UCSD-AML1 (cell line): ENCODE data around the gene B3GALT4.
"Not testable (repeated sequence)": the region's sequence is repeated elsewhere in the genome, so short reads cannot be mapped to it uniquely, and the experiment has no call there.

ENCODE experiments used
- DNase-seq: peaks from one replicate; lab custom pipeline; 2025; ENCODE audit not compliant: unreplicated experiment; lab: John Stamatoyannopoulos, UW

B3GALT4 gene, protein sequence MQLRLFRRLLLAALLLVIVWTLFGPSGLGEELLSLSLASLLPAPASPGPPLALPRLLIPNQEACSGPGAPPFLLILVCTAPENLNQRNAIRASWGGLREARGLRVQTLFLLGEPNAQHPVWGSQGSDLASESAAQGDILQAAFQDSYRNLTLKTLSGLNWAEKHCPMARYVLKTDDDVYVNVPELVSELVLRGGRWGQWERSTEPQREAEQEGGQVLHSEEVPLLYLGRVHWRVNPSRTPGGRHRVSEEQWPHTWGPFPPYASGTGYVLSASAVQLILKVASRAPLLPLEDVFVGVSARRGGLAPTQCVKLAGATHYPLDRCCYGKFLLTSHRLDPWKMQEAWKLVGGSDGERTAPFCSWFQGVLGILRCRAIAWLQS

DNA sequence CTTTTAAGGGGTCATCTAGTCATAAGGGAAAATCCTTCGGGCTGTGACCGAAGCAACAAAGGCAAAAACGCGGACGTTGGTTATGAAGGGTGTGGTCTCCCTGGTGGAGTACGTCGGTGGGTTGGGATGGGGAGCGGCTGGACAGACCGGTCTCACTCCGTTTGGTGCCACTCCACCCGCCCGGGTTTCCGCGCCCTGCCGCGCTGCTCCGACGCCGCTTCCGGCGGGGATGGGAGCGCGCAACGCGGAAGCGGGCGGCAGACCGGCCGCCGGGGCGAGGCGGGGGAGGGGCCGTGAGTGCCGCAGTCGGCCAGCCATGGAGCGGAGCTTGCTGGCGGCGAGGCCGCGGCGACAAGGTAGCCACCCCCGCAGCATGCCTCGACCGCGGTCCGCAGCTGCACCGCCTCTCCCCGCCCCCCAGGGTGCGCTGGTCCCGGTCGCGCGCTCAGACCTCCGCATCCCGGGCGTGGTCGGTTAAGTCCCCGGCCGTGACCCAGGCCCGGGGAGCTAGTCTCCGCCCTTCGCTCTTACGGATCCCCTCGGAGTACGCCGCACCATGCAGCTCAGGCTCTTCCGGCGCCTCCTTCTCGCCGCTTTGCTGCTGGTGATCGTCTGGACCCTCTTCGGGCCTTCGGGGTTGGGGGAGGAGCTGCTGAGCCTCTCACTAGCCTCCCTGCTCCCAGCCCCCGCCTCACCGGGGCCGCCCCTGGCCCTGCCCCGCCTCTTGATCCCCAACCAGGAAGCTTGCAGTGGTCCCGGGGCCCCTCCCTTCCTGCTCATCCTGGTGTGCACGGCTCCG is at the start of gene B3GALT4:
TSS of gene B3GALT4 (plus strand) at position 260 of the 799 bp plus-strand sequence. CDS start at position 557, 297 bp downstream.
- DNase-seq, result peak; percentile 86

DNA sequence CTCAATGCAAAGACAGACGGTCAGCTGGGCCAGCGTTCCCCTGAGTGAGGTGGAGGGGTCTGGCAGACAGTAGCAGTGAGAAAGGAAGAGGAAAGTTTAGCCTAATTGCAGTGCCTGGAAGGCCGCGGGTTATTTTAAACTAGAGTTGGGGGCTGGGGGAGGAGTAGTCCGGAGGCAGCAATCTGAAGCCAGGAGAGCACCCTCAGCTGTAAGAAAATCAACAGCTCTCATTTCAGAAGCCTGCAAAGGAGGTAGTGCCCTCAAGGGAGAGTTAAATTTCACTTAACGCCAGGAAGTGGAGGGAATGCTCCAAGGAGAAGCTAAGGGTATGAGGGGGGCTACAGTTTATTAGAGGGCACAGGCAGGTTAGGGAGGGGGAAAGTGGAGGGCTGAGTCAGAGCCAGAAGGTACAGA is 41.7 kb upstream of the B3GALT4 start:
- no peak for DNase-seq

DNA sequence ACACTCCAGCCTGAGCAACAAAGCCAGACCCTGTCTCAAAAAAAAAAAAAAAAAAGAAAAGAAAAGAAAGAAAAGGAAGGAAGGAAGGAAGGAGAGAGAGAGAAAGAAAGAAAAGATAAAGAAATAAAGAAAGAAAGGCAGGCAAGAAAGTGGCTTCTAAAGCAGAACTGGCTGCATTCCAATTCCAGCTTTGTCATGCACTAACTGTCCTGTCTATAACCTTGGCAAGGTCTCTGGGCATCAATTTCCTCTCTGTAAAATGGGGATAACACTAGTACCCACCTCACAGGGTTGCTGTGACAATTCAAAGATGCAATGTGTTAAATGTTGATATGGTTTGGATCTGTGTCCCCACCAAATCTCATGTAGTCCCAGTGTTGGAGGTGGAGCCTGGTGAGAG is 40.6 kb upstream of the B3GALT4 start:
- DNase-seq, result no peak

DNA sequence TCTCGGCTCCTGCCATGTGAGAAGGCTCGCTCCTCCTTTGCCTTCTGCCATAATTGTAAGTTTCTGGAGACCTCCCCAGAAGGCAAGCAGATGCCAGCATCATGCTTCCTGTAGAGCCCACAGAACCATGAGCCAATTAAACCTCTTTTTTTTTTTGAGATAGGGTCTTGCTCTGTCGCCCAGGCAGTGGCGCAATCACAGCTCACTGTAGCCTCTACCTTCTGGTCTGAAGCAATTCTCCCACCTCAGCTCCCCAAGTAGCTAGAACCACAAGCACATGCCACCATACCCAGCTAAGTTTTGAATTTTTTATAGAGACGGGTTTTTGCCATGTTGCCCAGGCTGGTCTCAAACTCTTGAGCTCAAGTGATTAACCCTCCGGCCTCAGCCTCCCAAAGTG is 40.1 kb upstream of the B3GALT4 start:
- DNase-seq, result no peak

DNA sequence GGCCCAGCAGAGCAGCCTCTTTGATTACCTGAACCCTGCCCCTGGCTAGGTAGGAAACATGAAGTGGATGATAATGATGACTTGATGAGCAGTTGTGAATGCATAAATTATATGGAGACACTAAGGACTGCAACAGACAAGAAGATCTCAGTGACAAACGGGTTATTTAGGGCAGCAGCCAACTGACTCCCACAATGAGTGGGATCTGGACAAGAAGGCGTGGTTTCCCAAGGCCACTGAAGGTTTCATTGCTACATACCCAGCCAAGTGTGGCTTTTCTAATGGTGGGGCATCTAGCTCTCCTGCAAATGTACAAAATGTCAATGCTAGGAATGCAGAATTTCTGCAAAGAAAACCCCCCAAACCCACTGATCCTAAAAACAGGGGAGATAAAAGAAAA is 39.2 kb upstream of the B3GALT4 start:
- no peak for DNase-seq

DNA sequence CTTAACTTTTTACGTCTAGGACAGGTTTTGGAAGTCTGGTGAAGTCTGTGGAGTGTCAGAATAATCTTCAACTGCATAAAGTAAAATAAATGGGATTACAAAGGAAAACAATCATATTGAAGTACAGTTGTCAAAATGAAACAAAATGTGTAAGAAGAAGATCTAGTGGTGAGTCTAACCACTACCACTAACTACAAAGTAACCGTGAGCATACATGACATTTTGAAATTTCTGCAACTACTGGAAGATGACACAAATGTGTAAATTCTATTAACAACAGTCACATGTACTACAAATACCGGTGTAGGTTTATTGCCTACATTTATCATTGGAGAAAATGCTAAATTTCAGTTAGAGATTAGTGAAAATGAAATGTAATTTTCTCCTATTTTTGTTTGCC is 35.0 kb upstream of the B3GALT4 start:
- DNase-seq, result no peak

DNA sequence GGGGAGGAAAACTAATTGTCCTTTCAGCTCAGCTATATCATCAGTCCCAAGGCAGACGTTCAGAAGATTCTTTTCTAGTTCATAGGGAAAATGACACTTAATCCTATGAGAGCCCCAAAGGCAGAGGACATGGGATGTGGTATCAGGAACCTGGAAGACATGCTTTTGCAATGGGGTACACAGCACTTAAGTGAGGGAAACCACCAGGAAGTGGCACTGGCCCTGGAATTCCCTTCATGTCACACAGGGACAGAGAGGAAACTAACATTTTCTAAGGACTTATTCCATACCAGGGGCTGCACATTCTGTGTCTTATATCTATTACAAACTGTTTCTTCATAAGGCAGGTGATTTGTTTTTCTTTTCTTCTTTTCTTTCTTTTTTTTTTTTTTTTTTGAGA is 33.4 kb upstream of the B3GALT4 start:
- DNase-seq, result no peak

DNA sequence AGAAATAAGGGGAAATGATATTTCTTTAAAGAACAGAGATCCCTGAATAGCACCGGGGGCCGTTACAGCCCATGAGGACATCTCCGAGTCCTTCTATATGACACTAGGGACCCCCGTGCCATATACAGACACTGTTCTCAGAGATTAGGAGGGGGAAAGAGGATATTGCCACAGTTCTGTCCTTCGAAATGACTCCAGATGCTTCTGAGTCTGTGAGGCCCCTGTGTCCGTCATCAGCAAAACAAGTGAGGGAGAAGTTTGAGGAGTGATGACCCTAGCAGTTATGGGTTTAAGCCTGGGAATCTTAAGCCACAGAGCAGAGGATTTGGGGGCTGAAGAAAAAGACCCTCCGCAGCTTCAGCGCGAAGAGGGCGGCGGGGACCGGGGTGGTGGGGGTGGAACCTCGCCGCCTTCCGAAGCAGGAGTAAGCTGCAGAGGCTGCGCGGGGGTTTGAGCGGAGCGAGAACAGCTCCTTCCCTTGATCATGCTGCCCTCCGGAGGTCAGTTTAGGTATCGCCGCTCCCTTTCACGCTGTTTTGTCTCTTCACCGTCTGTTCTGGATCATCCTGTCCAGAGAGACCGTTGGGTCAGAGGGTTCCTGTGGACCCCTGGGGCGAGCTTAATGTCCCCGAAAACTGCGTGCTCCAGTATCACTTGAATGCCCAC is 28.8 kb upstream of the B3GALT4 start:
- DNase-seq, result peak; percentile 84

DNA sequence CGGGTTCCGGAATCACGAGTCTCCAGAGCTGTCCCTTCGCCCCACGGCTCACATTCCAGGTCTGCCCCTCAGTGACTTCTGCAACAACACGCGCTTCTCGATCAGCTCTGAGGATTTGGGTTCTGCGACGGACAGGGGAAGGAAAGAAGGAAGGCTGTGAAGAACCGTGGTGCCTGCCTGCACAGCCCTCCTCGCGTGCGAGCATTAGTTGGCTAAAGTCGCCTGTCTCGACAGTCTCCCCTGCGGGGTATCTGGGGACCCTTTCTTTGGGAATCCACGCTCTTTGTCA is 28.3 kb upstream of the B3GALT4 start:
- no peak for DNase-seq

DNA sequence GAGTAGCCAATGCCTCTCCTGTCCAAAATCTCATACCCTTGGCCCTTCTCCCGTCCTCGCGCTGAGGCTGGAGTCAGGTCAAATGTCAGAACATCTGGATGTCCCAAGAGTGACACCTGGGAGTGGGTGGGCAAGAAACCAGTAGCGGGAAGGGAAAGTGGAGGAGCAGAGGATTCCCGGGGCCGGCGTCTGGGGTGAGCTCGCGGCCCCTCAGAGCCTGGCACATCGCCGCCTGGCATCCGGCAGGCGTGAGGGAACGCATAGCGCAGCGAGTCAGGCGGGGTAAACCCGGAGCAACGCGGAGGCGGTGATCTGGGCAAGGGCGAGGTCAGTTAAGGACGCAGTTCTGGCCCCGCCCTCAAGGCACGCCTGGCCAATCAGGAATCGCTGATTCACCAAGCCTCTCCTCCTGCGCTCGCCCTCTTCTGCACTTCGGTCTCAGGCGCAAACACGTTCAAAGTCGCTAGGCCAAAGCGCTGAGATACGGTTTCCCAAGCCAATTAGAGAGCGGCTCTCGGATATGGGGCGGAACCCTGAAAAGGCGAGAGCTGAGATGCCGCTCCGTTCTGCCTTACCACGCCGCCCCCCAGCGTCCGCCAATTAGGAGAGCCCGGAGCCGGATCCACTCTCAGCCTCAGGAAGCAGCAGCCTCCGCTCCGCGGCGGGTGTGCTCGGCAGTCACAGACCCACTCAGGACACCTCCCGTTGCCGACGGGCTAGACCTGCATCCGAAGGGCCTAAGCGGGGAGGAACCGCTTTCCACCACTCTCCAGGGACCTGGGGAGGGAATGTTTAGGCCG is 27.8 kb upstream of the B3GALT4 start:
- DNase-seq, result peak; percentile 100

DNA sequence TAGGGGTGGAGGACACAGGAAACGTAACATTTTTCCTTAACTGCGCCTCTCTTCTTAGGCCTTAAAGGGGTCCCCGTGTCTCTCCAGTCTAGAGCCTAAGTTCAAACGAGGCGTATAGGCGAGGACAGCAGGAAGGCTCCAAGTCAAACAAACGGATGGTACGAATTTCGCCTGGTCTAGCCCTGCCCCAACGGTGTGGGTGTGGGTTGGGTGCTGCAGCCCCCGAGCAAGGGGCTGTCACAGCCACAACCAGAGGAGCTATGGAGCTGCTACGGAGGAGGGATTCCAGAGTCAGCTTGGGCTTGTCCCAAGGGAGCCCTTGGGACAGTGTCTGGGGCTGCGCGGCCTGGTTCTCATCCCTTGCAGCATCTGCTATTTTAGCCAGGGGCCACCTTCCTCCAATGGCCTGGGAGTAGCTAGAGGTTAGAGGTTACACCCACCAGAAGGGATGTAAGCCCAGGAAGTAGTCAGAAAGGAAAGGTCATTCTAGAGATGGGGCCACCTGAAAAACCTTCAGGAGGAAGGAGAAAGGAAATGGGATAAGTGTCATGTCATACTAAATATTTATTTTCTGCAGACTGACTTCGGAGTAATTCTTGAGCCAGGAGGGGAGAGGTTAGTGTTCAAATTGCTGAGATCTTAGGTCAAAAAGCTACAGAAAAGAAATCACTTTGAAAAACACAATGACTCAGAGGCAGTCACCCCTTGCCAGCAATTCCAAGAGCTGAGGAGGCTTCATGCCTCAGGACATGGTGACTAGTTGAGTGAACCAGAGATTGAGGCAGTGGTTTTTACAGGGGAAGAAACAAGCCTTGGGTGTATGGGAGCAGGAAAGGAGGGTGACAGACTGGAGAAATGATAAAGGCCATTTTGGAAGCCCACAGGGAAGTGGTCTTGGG is 26.9 kb upstream of the B3GALT4 start:
- DNase-seq, result no peak

DNA sequence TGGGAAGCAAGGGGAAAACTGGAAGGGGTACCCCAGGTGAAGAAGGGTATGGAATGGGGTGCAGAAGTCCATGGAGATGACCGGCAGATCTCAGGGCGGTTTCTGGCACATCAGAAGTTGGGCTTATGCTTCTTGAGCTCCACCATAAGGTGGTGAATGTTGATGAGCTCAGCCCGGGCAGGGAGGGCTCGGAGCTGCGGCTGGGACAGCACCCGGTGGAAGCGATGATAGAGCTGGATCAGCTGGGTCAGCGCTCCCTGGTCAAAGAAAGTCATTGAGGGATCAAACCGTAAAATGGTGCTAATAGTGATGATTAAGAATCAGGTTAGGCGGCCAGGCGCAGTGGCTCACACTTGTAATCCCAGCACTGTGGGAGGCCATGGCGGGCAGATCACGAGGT is 26.2 kb upstream of the B3GALT4 start:
- no peak for DNase-seq

DNA sequence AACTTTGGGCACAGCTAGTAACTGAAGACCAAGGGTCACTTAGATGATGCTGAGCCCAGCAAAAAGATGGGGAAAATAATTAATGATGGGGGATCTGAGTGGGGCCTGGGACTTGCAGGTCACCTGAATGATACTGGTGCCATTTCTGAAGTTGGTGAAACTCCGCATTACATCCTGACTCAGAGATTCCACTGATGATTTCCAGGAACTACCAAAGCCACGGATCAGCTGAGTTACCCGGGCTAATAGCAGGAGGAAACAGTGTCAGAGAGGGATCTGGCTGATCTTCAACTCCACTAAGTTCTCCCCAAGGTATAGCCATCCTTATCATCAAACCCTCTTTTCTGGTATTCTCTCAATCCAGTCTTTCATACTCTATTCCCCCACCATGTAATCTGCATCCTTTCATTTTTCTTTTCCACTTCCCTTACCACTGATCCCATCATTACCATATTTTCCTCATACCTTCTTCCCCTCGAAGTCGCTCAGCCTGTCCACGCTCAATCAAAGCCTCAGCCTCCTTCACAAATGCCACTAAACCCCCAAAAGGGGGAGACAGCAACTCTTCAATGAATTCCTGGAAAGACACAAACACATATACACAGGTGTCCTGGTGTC is 25.4 kb upstream of the B3GALT4 start:
- no peak for DNase-seq

DNA sequence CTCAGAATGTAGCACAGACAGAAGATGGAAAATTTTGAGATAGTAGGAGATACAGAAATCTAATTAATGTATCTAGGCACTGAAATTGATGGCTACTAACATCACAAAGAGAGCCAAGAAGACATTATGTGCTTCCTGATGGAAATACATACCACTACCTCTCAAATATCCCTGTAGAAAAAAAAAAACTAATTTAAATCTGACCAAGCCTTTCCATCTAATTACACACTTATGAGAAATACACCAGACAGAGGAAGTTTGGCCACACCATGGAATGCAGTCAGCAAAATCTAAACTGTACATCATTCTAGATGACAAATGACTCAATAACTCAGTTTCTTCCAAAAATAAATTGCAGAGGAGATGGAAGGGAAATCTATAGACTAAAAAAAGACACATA is 24.2 kb upstream of the B3GALT4 start:
- no peak for DNase-seq

DNA sequence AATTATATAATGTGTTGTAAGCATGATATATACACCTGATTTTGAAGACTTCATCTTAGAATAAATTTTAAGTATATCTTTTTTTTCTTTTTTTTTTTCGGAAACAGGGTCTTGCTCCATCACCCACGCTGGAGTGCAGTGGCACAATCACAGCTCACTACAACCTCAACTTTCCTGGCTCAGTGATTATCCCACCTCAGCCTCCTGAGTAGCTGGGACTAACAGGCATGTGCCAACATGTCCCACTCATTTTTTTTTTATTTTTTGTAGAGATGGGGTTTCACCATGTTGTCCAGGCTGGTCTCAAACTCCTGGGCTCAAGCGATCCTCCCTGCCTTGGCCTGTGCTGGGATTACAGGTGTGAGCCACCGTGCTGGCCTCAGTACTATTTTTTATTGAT is 22.3 kb upstream of the B3GALT4 start:
- DNase-seq, result no peak

DNA sequence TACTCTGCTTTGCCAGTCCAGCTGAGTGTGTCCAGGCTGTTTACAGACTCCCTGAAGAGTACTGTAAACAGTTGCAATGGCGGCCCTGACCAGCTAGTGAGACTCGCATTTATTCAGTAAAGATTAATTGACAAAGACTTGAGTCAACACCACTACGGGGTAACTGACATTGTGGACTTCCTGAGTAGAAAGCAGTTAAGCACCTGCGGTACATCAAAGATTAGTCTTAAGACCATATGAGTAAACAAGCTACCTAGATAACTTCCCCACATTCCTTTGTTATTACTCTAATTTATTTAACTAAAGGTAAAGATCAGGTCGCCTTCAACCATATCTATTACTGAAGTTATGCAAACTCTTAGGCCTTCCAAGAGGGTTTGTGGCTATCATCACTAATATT is 17.9 kb upstream of the B3GALT4 start:
- no peak for DNase-seq

DNA sequence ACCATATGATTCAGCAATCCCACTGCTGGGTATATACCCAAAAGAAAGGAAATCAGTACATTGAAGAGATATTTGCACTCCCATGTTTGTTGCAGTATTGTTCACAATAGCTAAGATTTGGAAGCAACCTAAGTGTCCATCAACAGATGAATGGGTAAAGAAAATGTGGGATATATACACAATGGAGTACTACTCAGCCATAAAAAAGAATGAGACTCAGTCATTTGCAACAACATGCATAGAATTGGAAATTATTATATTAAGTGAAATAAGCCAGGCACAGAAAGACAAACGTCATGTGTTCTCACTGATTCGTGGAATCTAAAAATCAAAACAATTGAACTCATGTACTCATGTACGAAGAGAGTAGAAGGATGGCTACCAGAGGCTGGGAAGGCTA is 14.4 kb upstream of the B3GALT4 start:
- DNase-seq, result not testable (repeated sequence)

DNA sequence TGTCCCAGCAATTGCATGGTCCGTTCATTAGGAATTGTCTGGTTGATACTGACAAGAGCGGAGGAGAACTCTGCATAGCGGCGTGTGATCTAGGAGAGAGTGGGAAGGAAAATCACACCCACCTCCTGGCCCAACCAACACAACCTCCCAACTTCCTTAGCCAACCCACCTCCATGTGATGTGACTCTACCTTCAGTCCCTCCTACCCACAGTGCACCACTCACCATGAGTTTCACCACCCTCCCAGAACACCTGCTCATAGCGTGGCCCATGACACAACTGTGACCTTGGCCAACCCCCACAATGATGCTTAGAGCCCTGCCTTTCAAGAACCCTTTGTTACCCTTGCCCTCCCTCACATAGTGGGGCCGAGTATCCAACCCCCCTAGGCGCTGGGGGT is 12.9 kb upstream of the B3GALT4 start:
- DNase-seq, result no peak

DNA sequence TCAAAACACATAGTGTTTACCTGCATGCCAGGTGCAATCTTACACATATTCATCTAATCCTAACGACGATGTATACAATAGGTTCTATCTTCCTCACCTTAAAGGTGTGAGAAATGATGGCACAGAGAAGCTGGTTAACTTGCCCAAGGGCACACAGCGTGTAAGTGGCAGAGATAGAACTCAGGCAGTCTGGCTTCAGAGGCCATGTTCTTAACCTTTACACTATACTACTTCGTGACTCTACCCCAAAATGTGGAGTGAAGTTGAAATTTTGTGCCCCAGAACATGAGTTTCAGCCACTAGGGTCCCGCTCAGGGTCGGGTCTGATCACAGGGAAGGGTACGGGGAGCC is 5.8 kb upstream of the B3GALT4 start:
- DNase-seq, result no peak
